ENCODE data around the gene TUSC2.

The TUSC2 gene

DNA sequence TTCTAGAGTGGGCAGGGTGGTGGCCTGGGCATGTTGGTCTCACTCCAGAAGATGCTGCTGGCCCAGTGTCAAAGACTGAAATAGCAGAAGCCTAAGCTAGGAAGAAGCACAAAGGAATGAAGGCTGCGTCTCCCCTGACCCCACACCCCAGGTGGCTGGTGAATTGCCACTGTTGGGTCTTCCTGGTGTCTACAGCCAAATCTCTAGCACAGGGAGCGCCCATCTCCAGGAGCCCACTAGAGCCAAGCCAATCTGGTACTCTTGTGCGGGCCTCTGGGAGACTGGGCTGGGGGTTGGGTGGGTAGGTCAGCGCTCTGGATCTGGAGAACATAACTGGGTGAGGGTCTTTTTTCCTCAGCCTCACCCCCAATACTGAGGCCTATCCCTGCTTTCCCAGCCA lies 894 bp downstream of the TUSC2 start:
- TF ChIP-seq ZC3H10 (CRISPR knock-in tag; IDR thresholded peaks at IDR 0.05) (no peak), SNAI2 (CRISPR knock-in tag; IDR thresholded peaks at IDR 0.05) (no peak), OSR1 (CRISPR knock-in tag; IDR thresholded peaks at IDR 0.05) (no peak), ESRRG (CRISPR knock-in tag; IDR thresholded peaks at IDR 0.05) (no peak), ZNF70 (CRISPR knock-in tag; IDR thresholded peaks at IDR 0.05) (no peak), GLIS3 (CRISPR knock-in tag; IDR thresholded peaks at IDR 0.05) (no peak), ZFP3 (CRISPR knock-in tag; IDR thresholded peaks at IDR 0.05) (no peak), PPARA (CRISPR knock-in tag; IDR thresholded peaks at IDR 0.05; ENCODE audit: borderline replicate concordance) (no peak), CSDC2 (CRISPR knock-in tag; IDR thresholded peaks at IDR 0.05) (no peak), ZFP30 (CRISPR knock-in tag; IDR thresholded peaks at IDR 0.05) (no peak)
- TF ChIP-seq, protein P1, sequence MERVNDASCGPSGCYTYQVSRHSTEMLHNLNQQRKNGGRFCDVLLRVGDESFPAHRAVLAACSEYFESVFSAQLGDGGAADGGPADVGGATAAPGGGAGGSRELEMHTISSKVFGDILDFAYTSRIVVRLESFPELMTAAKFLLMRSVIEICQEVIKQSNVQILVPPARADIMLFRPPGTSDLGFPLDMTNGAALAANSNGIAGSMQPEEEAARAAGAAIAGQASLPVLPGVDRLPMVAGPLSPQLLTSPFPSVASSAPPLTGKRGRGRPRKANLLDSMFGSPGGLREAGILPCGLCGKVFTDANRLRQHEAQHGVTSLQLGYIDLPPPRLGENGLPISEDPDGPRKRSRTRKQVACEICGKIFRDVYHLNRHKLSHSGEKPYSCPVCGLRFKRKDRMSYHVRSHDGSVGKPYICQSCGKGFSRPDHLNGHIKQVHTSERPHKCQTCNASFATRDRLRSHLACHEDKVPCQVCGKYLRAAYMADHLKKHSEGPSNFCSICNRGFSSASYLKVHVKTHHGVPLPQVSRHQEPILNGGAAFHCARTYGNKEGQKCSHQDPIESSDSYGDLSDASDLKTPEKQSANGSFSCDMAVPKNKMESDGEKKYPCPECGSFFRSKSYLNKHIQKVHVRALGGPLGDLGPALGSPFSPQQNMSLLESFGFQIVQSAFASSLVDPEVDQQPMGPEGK (CRISPR knock-in tag; IDR thresholded peaks at IDR 0.05; ENCODE audit: borderline replicate concordance), result no peak
- ATAC-seq, result no peak

- no peak for ATAC-seq
- TF ChIP-seq SNAI2 (CRISPR knock-in tag; IDR thresholded peaks at IDR 0.05) (no peak), ZFP3 (CRISPR knock-in tag; IDR thresholded peaks at IDR 0.05) (no peak), CSRNP3 (CRISPR knock-in tag; IDR thresholded peaks at IDR 0.05) (no peak), ZFP30 (CRISPR knock-in tag; IDR thresholded peaks at IDR 0.05) (no peak), CREB5 (CRISPR knock-in tag; IDR thresholded peaks at IDR 0.05; ENCODE audit: low read depth) (no peak), TCF4 (CRISPR knock-in tag; IDR thresholded peaks at IDR 0.05; ENCODE audit: borderline replicate concordance) (no peak), OSR1 (CRISPR knock-in tag; IDR thresholded peaks at IDR 0.05) (no peak), TOX (CRISPR knock-in tag; IDR thresholded peaks at IDR 0.05; ENCODE audit: borderline replicate concordance) (no peak), POU6F1 (CRISPR knock-in tag; IDR thresholded peaks at IDR 0.05; ENCODE audit: borderline replicate concordance, low read depth) (no peak), ISL1 (CRISPR knock-in tag; IDR thresholded peaks at IDR 0.05) (no peak), TSHZ2 (CRISPR knock-in tag; IDR thresholded peaks at IDR 0.05) (no peak), ESRRG (CRISPR knock-in tag; IDR thresholded peaks at IDR 0.05) (no peak), RARB (CRISPR knock-in tag; IDR thresholded peaks at IDR 0.05) (no peak), ARNTL (CRISPR knock-in tag; IDR thresholded peaks at IDR 0.05; ENCODE audit: borderline replicate concordance, low read depth) (no peak), GLIS3 (CRISPR knock-in tag; IDR thresholded peaks at IDR 0.05) (no peak), ZNF8 (CRISPR knock-in tag; IDR thresholded peaks at IDR 0.05) (no peak), BACH2 (CRISPR knock-in tag; IDR thresholded peaks at IDR 0.05; ENCODE audit: borderline replicate concordance) (no peak), ZNF70 (CRISPR knock-in tag; IDR thresholded peaks at IDR 0.05) (no peak), PPARA (CRISPR knock-in tag; IDR thresholded peaks at IDR 0.05; ENCODE audit: borderline replicate concordance) (no peak)
- TF ChIP-seq, protein P1 (CRISPR knock-in tag; IDR thresholded peaks at IDR 0.05; ENCODE audit: borderline replicate concordance), result no peak
Observed at GRCh38 chr3:50326182-50326541, 1.9 kb downstream of the TUSC2 start.

Data from SK-N-SH treated with all-trans-retinoic acid at 6 μM for 48 hours (cell line).